Measurements from ENCODE around the gene RBM4.

- TF ChIP-seq CTCF (IDR thresholded peaks at IDR 0.05; ENCODE audit: low read length) (no peak), EZH2 (IDR thresholded peaks at IDR 0.05; ENCODE audit: borderline replicate concordance, low read length) (no peak)
Measured at GRCh38 chr11:66683877-66684276, 45.4 kb downstream of the RBM4 start.

All from OCI-LY1 (cell line).